GM21717 (cell line): ENCODE measurements around the gene CAMK1G.
A peak's percentile ranks its signal among the peaks of the same experiment; 100 is the strongest.

Source experiments
- ATAC-seq: cut with Tn5 transposase; IDR thresholded peaks from one replicate; pipeline ENCODE4 v1.9.1; 2021; ENCODE audit warnings: mild to moderate bottlenecking, moderate library complexity; ENCODE audit not compliant: unreplicated experiment

The CAMK1G gene

GRCh38 chr1:209618291-209618690 lies 34.8 kb downstream of the CAMK1G start:
- no peak for ATAC-seq

- ATAC-seq: no peak
Observed at GRCh38 chr1:209618756-209619420, 35.4 kb downstream of the CAMK1G start.

GRCh38 chr1:209619696-209620486 lies 36.4 kb downstream of the CAMK1G start:
- ATAC-seq: no peak

GRCh38 chr1:209620487-209620884 lies 37.0 kb downstream of the CAMK1G start:
- ATAC-seq: no peak

- ATAC-seq: no peak
Observed at GRCh38 chr1:209621286-209621685, 37.8 kb downstream of the CAMK1G start.

- ATAC-seq: no peak
Observed at GRCh38 chr1:209621741-209622655, 38.5 kb downstream of the CAMK1G start.

GRCh38 chr1:209622841-209623829 lies 39.6 kb downstream of the CAMK1G start:
- ATAC-seq: no peak

GRCh38 chr1:209624558-209625549 lies 41.3 kb downstream of the CAMK1G start:
- no peak for ATAC-seq

- ATAC-seq: no peak
Observed at GRCh38 chr1:209625791-209626285, 42.3 kb downstream of the CAMK1G start.

GRCh38 chr1:209626346-209627026 lies 43.0 kb downstream of the CAMK1G start:
- no peak for ATAC-seq

GRCh38 chr1:209627027-209627731 lies 43.7 kb downstream of the CAMK1G start:
- ATAC-seq: no peak

GRCh38 chr1:209627732-209628196 lies 44.2 kb downstream of the CAMK1G start:
- ATAC-seq: peak; percentile 79

- no peak for ATAC-seq
Observed at GRCh38 chr1:209628618-209629299, 45.2 kb downstream of the CAMK1G start.

GRCh38 chr1:209629621-209630382 lies 46.3 kb downstream of the CAMK1G start:
- ATAC-seq: no peak

GRCh38 chr1:209630383-209631225 lies 47.1 kb downstream of the CAMK1G start:
- ATAC-seq: no peak
